ENCODE data around the gene PRKCH.

The PRKCH gene

DNA sequence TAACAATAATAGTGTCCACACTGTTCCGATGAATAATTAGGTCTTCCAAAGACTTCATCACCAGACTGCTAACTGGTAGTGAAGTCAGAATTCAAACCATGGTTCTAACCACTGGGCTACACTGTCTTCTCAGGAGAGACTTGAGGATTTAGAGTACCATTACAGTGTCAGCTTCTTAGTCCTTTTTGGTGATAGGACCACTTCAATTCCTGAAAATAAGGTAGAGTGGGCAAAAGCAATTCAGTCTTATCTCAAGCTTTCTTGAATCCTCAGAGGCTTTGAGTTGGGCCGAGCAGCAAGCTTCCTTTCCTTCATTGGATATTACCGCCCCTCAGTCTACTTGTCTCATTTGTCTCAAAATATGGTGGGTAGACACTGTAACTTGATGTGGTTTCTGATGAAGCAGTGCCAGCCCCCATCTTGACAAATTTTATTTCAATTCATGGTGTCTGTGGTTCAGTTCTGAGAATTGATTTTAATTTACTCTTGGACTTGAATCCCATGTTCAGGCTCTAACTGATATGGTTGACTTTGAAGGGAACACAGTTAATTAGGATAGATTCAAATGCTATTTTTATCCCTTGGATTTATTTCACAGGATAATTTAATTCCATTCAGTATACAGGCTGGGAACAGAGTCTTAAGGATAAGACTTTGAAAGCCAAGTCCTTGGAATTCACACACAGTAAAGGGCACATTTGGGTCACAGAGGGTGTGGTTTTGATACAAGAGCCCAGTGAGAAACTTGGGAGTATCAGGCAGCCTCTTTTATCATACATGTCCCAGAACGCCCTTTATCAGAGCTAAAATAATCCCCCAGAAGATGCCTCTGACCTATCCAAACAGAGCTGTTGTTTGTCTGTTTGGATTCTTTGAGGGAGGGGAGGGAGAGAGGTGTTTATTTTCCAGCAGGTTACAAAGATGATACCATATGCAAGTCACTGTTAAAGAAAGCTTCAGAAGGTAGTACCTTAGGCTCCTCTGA is 167.3 kb downstream of the PRKCH start:
- H3K27ac ChIP-seq, result no peak overlapping the region
- H3K36me3 ChIP-seq (ENCODE audit: insufficient read depth, low read length), result no peaks in the 10 kb centered on the region
- no peak overlapping the region for H3K4me3 ChIP-seq
- H3K9ac ChIP-seq (ENCODE audit: insufficient read length), result no peak overlapping the region
- H3K9me3 ChIP-seq (ENCODE audit: low read depth, low read length), result no peaks in the 10 kb centered on the region
- no peak for DNase-seq (ENCODE audit: low read depth, low spot score)
- TF ChIP-seq POLR2AphosphoS5 (IDR thresholded peaks at IDR 0.05; ENCODE audit: borderline replicate concordance, low read depth, low read length) (no peak), EZH2 (IDR thresholded peaks at IDR 0.05) (no peak), FOXP2 (optimal IDR thresholded peaks at IDR 0.05; ENCODE audit: control extremely low read depth, extremely low read length, insufficient read depth) (no peak)

DNA sequence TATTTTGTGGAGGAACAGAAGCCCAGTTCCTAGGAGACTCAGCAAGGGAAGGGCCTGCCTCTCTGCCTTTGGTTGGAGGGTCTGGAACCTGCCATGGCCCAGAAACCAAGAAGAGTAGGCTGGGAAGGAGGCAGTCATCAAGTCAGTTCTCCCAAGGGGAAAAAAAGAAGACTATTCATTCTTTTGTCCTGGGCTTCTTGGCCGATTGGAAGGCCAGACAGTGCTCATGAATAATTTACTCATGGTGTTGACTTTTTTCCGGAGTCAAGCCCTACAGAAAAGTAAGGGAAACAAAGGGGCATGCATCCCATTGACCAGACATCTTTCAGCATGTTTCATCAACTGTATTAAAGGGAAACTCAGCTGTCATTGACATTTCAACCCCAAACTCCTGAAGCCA is 168.1 kb downstream of the PRKCH start:
- no peaks in the 10 kb centered on the region for H3K9me3 ChIP-seq (ENCODE audit: low read depth, low read length)
- H3K27ac ChIP-seq, result no peak overlapping the region
- DNase-seq (ENCODE audit: low read depth, low spot score), result no peak
- no peak overlapping the region for H3K4me3 ChIP-seq
- H3K9ac ChIP-seq (ENCODE audit: insufficient read length), result no peak overlapping the region
- H3K36me3 ChIP-seq (ENCODE audit: insufficient read depth, low read length), result no peaks in the 10 kb centered on the region
- TF ChIP-seq POLR2AphosphoS5 (IDR thresholded peaks at IDR 0.05; ENCODE audit: borderline replicate concordance, low read depth, low read length), result no peak
- TF ChIP-seq EZH2 (IDR thresholded peaks at IDR 0.05), result no peak
- TF ChIP-seq FOXP2 (optimal IDR thresholded peaks at IDR 0.05; ENCODE audit: control extremely low read depth, extremely low read length, insufficient read depth), result no peak

DNA sequence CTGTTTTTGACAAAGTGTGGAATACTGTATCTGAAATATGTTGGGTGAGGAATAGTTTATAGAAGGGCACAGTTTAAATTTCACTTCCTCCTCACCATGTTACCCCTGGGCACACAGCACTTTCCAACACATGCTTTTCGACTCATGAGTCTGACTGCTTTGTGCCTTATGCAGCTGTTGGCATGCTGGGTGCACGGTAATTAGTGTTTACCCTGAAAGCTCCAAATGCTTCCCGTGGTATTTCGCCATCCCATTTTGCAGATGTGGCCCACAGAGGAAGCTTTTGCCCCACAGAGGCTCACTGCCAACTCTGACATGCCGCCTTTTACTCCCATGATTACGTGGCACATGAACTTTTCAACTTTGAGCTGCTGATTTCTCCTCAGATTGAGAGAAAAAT is 168.6 kb downstream of the PRKCH start:
- Histone ChIP-seq H3K36me3 (ENCODE audit: insufficient read depth, low read length) (no peaks in the 10 kb centered on the region), H3K9me3 (ENCODE audit: low read depth, low read length) (no peaks in the 10 kb centered on the region), H3K27ac (no peak overlapping the region), H3K4me3 (no peak overlapping the region), H3K9ac (ENCODE audit: insufficient read length) (no peak overlapping the region)
- no peak for TF ChIP-seq POLR2AphosphoS5 (IDR thresholded peaks at IDR 0.05; ENCODE audit: borderline replicate concordance, low read depth, low read length)
- TF ChIP-seq EZH2 (IDR thresholded peaks at IDR 0.05), result no peak
- TF ChIP-seq FOXP2 (optimal IDR thresholded peaks at IDR 0.05; ENCODE audit: control extremely low read depth, extremely low read length, insufficient read depth), result no peak
- DNase-seq (ENCODE audit: low read depth, low spot score), result no peak

DNA sequence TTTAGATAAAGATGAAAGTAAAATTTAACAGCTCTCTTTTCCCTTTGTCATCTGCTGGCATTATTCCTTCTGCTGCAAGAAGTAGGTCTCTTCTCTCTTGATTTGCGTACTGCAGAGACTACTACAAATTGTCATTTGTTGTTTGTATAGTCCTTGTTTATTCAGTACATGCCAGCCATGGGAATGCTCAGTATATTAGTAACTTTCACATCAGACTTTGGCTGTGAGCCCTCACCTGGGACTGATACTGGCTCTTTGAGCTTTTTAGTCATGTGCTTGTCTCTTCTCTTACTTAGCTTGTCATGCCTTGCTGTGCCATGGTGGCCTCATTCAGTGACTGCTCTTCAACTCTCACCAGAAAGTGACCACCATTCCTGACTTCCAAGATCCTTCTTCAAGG is 169.8 kb downstream of the PRKCH start:
- H3K9ac ChIP-seq (ENCODE audit: insufficient read length), result no peak overlapping the region
- no peak overlapping the region for H3K27ac ChIP-seq
- no peaks in the 10 kb centered on the region for H3K36me3 ChIP-seq (ENCODE audit: insufficient read depth, low read length)
- no peaks in the 10 kb centered on the region for H3K9me3 ChIP-seq (ENCODE audit: low read depth, low read length)
- TF ChIP-seq EZH2 (IDR thresholded peaks at IDR 0.05) (no peak), FOXP2 (optimal IDR thresholded peaks at IDR 0.05; ENCODE audit: control extremely low read depth, extremely low read length, insufficient read depth) (no peak), POLR2AphosphoS5 (IDR thresholded peaks at IDR 0.05; ENCODE audit: borderline replicate concordance, low read depth, low read length) (no peak)
- DNase-seq (ENCODE audit: low read depth, low spot score), result no peak
- no peak overlapping the region for H3K4me3 ChIP-seq

DNA sequence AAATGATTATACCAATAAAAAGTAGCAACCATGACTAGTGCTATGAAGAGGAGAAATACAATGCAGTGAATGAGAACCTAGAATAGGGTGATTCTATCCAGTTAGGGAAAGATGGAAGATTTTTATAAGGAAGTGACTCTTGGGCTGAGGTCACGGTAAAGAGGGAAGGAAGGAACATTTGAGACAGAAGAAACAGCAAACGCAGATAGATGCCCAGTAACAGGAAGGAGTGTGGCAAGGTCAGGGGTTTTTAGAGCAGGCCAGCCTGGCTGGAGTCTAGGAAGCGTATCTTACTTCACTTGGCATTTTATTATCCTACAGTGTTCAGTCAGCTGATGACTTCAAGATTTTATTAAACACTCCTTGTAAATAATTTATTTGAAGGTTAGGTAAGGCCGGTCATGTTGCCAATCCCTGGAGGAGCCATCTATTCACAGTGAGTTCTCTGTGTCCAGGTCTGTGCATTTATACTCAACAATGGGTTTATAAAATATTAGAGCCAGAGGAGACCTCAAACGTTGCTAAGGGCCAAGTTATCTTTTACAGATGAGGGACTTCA is 170.6 kb downstream of the PRKCH start:
- Histone ChIP-seq H3K36me3 (ENCODE audit: insufficient read depth, low read length) (no peaks in the 10 kb centered on the region), H3K9me3 (ENCODE audit: low read depth, low read length) (no peaks in the 10 kb centered on the region), H3K9ac (ENCODE audit: insufficient read length) (no peak overlapping the region), H3K4me3 (no peak overlapping the region), H3K27ac (no peak overlapping the region)
- no peak for DNase-seq (ENCODE audit: low read depth, low spot score)
- TF ChIP-seq POLR2AphosphoS5 (IDR thresholded peaks at IDR 0.05; ENCODE audit: borderline replicate concordance, low read depth, low read length), result no peak
- no peak for TF ChIP-seq EZH2 (IDR thresholded peaks at IDR 0.05)
- TF ChIP-seq FOXP2 (optimal IDR thresholded peaks at IDR 0.05; ENCODE audit: control extremely low read depth, extremely low read length, insufficient read depth), result no peak

DNA sequence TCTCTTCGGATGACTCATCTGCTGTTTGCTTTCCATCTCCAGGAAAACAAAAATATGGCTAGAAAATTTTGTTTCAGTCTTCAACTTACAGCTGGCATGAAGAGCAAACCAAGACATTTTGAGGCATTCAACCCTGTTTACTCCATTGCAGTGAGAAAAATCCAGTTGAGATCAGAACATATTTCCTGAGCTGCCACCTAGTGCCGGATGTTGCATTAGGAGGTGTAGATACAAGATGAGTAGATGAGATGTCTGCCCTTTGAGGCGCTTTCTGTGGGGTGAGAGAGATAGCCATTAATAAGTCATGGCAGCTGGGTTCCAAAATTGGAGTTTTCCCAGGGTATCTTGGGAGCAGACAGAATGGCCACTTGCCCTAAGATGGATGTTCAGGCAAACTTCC is 171.1 kb downstream of the PRKCH start:
- no peaks in the 10 kb centered on the region for H3K9me3 ChIP-seq (ENCODE audit: low read depth, low read length)
- H3K27ac ChIP-seq, result no peak overlapping the region
- H3K4me3 ChIP-seq, result no peak overlapping the region

DNA sequence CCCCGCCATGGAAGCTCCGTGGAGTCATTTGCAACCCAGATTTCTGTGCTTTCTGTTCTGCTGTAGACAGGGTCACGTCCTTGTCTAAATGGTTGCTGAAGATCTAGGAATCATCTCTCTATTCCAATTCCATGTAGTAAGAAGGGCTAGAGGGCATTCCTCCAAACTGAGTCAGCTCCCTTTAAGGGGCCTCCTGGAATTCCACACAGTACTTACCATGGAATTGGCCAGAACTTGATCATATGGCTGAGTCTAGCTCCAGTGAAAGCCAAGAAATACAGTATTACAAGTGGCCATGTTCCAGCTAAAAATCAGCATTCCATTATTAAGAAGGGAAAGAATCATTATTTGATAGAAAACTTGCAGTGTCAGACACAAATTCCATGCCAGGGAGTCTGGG is 171.9 kb downstream of the PRKCH start:
- Histone ChIP-seq H3K9ac (ENCODE audit: insufficient read length) (no peak overlapping the region), H3K27ac (no peak overlapping the region), H3K4me3 (no peak overlapping the region), H3K9me3 (ENCODE audit: low read depth, low read length) (no peaks in the 10 kb centered on the region), H3K36me3 (ENCODE audit: insufficient read depth, low read length) (no peaks in the 10 kb centered on the region)
- DNase-seq (ENCODE audit: low read depth, low spot score), result no peak
- TF ChIP-seq POLR2AphosphoS5 (IDR thresholded peaks at IDR 0.05; ENCODE audit: borderline replicate concordance, low read depth, low read length), result no peak
- TF ChIP-seq EZH2 (IDR thresholded peaks at IDR 0.05), result no peak
- TF ChIP-seq FOXP2 (optimal IDR thresholded peaks at IDR 0.05; ENCODE audit: control extremely low read depth, extremely low read length, insufficient read depth), result no peak

More for the DNA sequence above, 171.1 kb downstream of the PRKCH start:
- TF ChIP-seq FOXP2 (optimal IDR thresholded peaks at IDR 0.05; ENCODE audit: control extremely low read depth, extremely low read length, insufficient read depth), result no peak
- TF ChIP-seq POLR2AphosphoS5 (IDR thresholded peaks at IDR 0.05; ENCODE audit: borderline replicate concordance, low read depth, low read length), result no peak
- TF ChIP-seq EZH2 (IDR thresholded peaks at IDR 0.05), result no peak
- Histone ChIP-seq H3K9ac (ENCODE audit: insufficient read length) (no peak overlapping the region), H3K36me3 (ENCODE audit: insufficient read depth, low read length) (no peaks in the 10 kb centered on the region)
- no peak for DNase-seq (ENCODE audit: low read depth, low spot score)

DNA sequence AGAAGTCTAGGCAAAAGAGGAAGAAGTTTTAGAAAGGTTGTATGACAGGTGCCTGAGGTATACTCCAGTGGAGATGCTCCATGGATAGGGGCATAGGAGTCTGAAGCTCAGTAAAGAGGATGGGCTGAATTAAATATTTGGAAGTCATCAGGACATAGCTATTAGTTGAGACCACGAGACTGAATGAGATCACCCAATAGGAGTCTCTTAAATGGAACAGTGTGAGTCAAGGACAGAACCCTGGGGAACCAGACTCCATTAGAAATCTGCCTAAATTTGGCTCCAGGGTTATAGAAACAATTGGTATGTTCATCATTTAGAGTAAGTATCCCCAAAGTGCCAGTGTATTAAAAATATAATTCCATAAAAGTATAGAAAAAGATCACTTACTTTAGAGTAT is 172.6 kb downstream of the PRKCH start:
- Histone ChIP-seq H3K9me3 (ENCODE audit: low read depth, low read length) (no peaks in the 10 kb centered on the region), H3K4me3 (no peak overlapping the region), H3K36me3 (ENCODE audit: insufficient read depth, low read length) (no peaks in the 10 kb centered on the region), H3K9ac (ENCODE audit: insufficient read length) (no peak overlapping the region), H3K27ac (no peak overlapping the region)
- no peak for TF ChIP-seq FOXP2 (optimal IDR thresholded peaks at IDR 0.05; ENCODE audit: control extremely low read depth, extremely low read length, insufficient read depth)
- TF ChIP-seq POLR2AphosphoS5 (IDR thresholded peaks at IDR 0.05; ENCODE audit: borderline replicate concordance, low read depth, low read length), result no peak
- no peak for TF ChIP-seq EZH2 (IDR thresholded peaks at IDR 0.05)
- no peak for DNase-seq (ENCODE audit: low read depth, low spot score)

All from SK-N-MC (cell line).